Caco-2 (cell line): Measurements from ENCODE around the gene ZNF273. TPM values are rescaled to one million over a fixed set of nuclear protein-coding genes. Genes with fewer than 3 reads are reported as not detected.

Experiments
- BruUV-seq: library from RNA; stranded (reverse); fragments of 400-500 nt; replicated peaks from 2 replicates; lab custom pipeline; 2021; lab: Mats Ljungman, UMichigan
- CTCF ChIA-PET: fragments of 300-600 bp; sonication (Branson Sonifier 250); formaldehyde crosslinking; loops from one replicate; lab custom pipeline; 2022; ENCODE audit warnings: antibody characterized with exemption; lab: Charles Lee
- POLR2A ChIA-PET: fragments of 300-600 bp; sonication (Branson Sonifier 250); formaldehyde crosslinking; loops from one replicate; lab custom pipeline; 2022; ENCODE audit warnings: antibody characterized with exemption; lab: Charles Lee
- DNase-seq, 2 experiments: peaks; one replicate each; pipeline versions ENCODE4 v3.0.0 to v3.0.0-alpha.2; 2020 to 2022
- H3K27me3 ChIP-seq: replicated peaks from 2 replicates; pipeline ENCODE4 v1.6.0; 2011; ENCODE audit warnings: low read length; ENCODE audit not compliant: control insufficient read depth, insufficient read depth
- H3K36me3 ChIP-seq: 2 replicates; pipeline ENCODE4 v1.5.1; 2011; ENCODE audit warnings: low read length; ENCODE audit not compliant: control insufficient read depth, insufficient read depth
- H3K4me1 ChIP-seq: fragments of 250-450 bp; sonication (Bioruptor Pico); 2 replicates; pipeline ENCODE4 v1.5.1; 2020; ENCODE audit warnings: mild to moderate bottlenecking
- H3K4me3 ChIP-seq: 2 replicates; pipeline ENCODE4 v1.5.1; 2011; ENCODE audit warnings: low read depth, mild to moderate bottlenecking, control low read depth, low read length
- H3K9me3 ChIP-seq: fragments of 250-450 bp; sonication (Bioruptor Pico); 2 replicates; pipeline ENCODE4 v1.5.1; 2020; ENCODE audit warnings: mild to moderate bottlenecking, moderate library complexity
- H3K27ac Mint-ChIP-seq: one replicate; pipeline ENCODE4 v1.8.0; 2022; ENCODE audit warnings: mixed read lengths; ENCODE audit not compliant: unreplicated experiment
- H3K27me3 Mint-ChIP-seq: one replicate; pipeline ENCODE4 v1.8.0; 2022; ENCODE audit warnings: mixed read lengths; ENCODE audit not compliant: insufficient read depth, unreplicated experiment
- H3K36me3 Mint-ChIP-seq: one replicate; pipeline ENCODE4 v1.8.0; 2022; ENCODE audit warnings: mild to moderate bottlenecking, mixed read lengths; ENCODE audit not compliant: insufficient read depth, unreplicated experiment
- H3K4me1 Mint-ChIP-seq: one replicate; pipeline ENCODE4 v1.8.0; 2022; ENCODE audit warnings: low read depth, mixed read lengths; ENCODE audit not compliant: unreplicated experiment
- H3K4me3 Mint-ChIP-seq: one replicate; pipeline ENCODE4 v1.8.0; 2022; ENCODE audit warnings: mild to moderate bottlenecking, moderate library complexity, mixed read lengths; ENCODE audit not compliant: unreplicated experiment
- H3K9me3 Mint-ChIP-seq: one replicate; pipeline ENCODE4 v1.8.0; 2022; ENCODE audit warnings: mixed read lengths; ENCODE audit not compliant: unreplicated experiment
- intact Hi-C: fragments of 100-400 bp; cut with micrococcal nuclease; formaldehyde crosslinking; loops from one replicate; pipeline ENCODE4 v1.10.0; 2022; ENCODE audit not compliant: unreplicated experiment
- total RNA-seq: library from RNA; stranded (reverse); gene quantifications from 2 replicates; pipeline ENCODE4 v1.2.3, GENCODE V29; 2022
- TF ChIP-seq, protein P1 (sequence below), 2 experiments: fragments of 200-600 bp in 1 of 2; IDR thresholded peaks; 1 replicate in 1 of 2; 2 replicates in 1 of 2; pipeline versions ENCODE4 v1.5.1 to v1.8.0; 2011 to 2022; ENCODE audit warnings: antibody characterized with exemption in 1 of 2, control low read depth in 1 of 2, inconsistent platforms in 1 of 2, low read depth in 1 of 2, low read length in 1 of 2, mild to moderate bottlenecking in 1 of 2, moderate library complexity in 1 of 2; ENCODE audit not compliant: insufficient read depth in 1 of 2, severe bottlenecking in 1 of 2, unreplicated experiment in 1 of 2

Gene ZNF273
- total RNA-seq, 1 experiment from 2014 or later: 10.1 TPM

DNA sequence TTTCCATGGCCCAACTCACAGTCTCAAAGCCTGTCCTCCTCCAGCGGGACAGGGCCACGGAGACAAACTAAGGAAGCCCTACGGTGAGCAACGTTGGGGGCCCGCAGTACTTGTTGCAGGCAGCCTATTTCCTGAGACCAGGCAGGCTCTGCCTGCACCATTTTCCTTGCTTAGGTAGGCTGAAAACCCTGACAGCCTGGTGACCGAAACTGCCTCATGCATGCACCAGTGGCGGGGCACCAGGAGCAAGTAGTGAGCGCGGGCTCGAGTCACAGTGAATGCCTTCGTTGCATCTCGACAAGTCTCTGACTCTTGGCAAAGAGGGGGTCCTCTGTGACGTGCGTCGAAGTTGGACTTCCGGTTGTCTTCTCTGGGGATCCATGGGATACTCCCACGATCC is 23.3 kb upstream of the ZNF273 start:
- no peaks in the 10 kb centered on the region for H3K4me1 Mint-ChIP-seq
- H3K4me3 Mint-ChIP-seq: no peak overlapping the region
- TF ChIP-seq, protein P1, sequence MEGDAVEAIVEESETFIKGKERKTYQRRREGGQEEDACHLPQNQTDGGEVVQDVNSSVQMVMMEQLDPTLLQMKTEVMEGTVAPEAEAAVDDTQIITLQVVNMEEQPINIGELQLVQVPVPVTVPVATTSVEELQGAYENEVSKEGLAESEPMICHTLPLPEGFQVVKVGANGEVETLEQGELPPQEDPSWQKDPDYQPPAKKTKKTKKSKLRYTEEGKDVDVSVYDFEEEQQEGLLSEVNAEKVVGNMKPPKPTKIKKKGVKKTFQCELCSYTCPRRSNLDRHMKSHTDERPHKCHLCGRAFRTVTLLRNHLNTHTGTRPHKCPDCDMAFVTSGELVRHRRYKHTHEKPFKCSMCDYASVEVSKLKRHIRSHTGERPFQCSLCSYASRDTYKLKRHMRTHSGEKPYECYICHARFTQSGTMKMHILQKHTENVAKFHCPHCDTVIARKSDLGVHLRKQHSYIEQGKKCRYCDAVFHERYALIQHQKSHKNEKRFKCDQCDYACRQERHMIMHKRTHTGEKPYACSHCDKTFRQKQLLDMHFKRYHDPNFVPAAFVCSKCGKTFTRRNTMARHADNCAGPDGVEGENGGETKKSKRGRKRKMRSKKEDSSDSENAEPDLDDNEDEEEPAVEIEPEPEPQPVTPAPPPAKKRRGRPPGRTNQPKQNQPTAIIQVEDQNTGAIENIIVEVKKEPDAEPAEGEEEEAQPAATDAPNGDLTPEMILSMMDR (IDR thresholded peaks at IDR 0.05; ENCODE audit: insufficient read depth in 1 of 2, low read depth in 1 of 2, low read length in 1 of 2, severe bottlenecking in 1 of 2, unreplicated experiment in 1 of 2): no peak
- DNase-seq: peak in 1 of 2 experiments; percentile 10
- POLR2A ChIA-PET: no interaction called here
- H3K27ac Mint-ChIP-seq: no peak overlapping the region
- intact Hi-C loops: no loop called here
- H3K4me3 ChIP-seq: no peak overlapping the region
- no peaks in the 10 kb centered on the region for H3K27me3 Mint-ChIP-seq
- H3K4me1 ChIP-seq: no peaks in the 10 kb centered on the region
- no peaks in the 10 kb centered on the region for H3K36me3 ChIP-seq
- peaks cover 31% of the 10 kb centered on the region for H3K9me3 ChIP-seq
- no peaks in the 10 kb centered on the region for H3K27me3 ChIP-seq
- CTCF ChIA-PET: no interaction called here
- H3K36me3 Mint-ChIP-seq: no peaks in the 10 kb centered on the region
- H3K9me3 Mint-ChIP-seq: peaks cover 10% of the 10 kb centered on the region
- no TSS peak for BruUV-seq

DNA sequence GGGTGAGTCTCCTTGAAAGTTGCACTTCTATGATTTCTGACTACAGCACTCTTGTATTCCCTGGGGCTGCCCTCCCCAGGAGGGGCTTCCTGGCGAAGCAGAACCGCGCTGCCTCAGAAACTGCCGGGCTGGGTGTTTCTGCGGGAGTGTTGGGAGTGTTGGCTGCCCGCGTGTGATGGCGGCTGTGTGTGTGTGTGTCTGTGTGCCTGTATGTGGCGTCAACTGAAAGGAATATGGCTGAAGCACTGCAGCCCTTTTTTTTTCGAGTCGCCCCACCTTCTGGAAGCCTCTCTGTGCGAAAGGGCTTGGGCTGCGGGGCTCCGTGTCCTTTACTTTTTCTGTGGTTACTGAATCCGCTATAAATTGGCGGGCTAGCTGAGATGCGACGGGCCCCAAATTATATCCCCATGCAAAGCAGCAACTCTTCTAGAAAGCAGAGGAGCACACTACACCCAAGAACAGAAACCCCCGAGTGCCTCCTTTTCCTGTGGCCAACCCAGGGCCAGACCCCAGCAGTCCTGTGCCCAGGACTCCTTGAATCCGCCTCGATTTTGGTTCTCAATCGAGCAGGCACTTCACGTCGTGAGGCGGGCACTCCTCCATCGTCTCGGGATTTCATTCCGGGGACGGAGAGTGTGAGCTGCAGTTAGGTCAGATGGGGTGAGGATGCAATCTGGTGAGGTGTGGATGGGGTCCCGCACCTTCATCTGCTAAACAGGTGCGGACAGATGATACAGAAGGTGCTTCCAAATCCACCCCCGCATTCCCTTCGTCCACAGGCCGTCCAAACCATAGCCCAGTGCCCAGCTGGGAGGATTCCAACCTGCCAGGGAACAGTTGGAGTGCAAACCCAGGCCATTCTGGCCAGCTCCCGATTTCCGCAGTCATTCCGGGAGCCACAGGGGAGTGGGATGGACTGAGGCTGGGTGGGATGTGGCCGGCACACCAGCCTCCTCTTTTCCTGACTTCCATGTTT is 22.5 kb upstream of the ZNF273 start:
- H3K9me3 Mint-ChIP-seq: peaks cover 10% of the 10 kb centered on the region
- H3K27me3 ChIP-seq: no peaks in the 10 kb centered on the region
- peaks cover 3% of the 10 kb centered on the region for H3K27me3 Mint-ChIP-seq
- DNase-seq: peak in 1 of 2 experiments; percentile 17
- no peak overlapping the region for H3K4me3 Mint-ChIP-seq
- intact Hi-C loops: no loop called here
- H3K4me1 ChIP-seq: no peaks in the 10 kb centered on the region
- ChIA-PET CTCF (no interaction called here), POLR2A (no interaction called here)
- no TSS peak for BruUV-seq
- no peak overlapping the region for H3K27ac Mint-ChIP-seq
- no peaks in the 10 kb centered on the region for H3K36me3 Mint-ChIP-seq
- H3K9me3 ChIP-seq: peaks cover 32% of the 10 kb centered on the region
- H3K4me3 ChIP-seq: no peak overlapping the region
- H3K36me3 ChIP-seq: no peaks in the 10 kb centered on the region
- TF ChIP-seq, protein P1 (IDR thresholded peaks at IDR 0.05; ENCODE audit: insufficient read depth in 1 of 2, low read depth in 1 of 2, low read length in 1 of 2, severe bottlenecking in 1 of 2, unreplicated experiment in 1 of 2): no peak
- no peaks in the 10 kb centered on the region for H3K4me1 Mint-ChIP-seq

DNA sequence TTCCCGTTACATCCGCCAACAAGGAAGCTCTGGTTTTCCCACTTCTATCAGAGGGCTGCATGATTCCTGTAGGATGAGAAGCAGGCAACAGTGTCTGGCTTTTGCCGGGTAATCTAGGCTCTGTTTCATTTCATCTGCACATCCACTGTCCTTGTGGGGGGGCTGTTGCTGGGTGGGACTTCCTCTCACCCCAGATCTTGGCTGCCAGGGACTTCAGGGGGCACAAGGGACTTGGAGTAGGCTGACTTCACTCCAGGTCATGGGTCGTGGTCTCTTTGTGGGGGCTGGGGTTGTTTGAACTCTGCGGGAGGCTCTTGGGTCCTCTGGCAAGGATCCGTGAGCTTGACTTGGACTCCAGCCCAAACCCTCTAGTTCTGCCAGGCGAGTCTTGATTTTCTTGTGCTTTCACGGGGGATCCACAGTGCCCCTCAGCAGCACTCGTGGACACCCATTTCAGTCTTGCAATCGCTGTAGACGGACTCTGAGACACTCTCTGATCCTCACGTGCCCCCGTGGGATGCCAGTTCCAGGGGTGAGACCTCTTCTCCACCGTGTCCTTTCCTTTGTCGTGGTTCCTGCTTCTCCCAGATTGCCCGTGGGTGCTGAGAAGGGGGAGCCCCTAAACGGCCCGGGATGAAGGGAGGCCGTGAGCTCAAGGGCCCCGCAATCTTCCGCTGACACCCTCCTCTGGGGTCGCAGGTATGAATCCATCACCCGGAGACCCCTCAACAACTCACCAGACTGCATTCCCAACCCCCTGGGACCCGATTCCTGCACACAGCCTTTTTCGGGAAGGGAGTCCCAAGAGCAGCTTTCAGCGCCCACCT is 21.4 kb upstream of the ZNF273 start:
- Mint-ChIP-seq H3K9me3 (peaks cover 10% of the 10 kb centered on the region), H3K4me1 (no peaks in the 10 kb centered on the region), H3K27me3 (peaks cover 3% of the 10 kb centered on the region), H3K27ac (no peak overlapping the region), H3K4me3 (no peak overlapping the region), H3K36me3 (no peaks in the 10 kb centered on the region)
- no TSS peak for BruUV-seq
- Histone ChIP-seq H3K4me3 (no peak overlapping the region), H3K36me3 (no peaks in the 10 kb centered on the region), H3K9me3 (peaks cover 32% of the 10 kb centered on the region), H3K27me3 (no peaks in the 10 kb centered on the region), H3K4me1 (no peaks in the 10 kb centered on the region)
- POLR2A ChIA-PET: no interaction called here
- peak in 1 of 2 experiments; percentile 17 for DNase-seq
- TF ChIP-seq, protein P1 (IDR thresholded peaks at IDR 0.05; ENCODE audit: insufficient read depth in 1 of 2, low read depth in 1 of 2, low read length in 1 of 2, severe bottlenecking in 1 of 2, unreplicated experiment in 1 of 2): no peak
- CTCF ChIA-PET: no interaction called here
- intact Hi-C loops: no loop called here
